Heart left ventricle (tissue), 13 donors: ENCODE measurements around the gene SH3BP5.

Experiments used
- CTCF ChIP-seq, 12 donors: fragments of 200-600 bp; sonication (generic) in 4 of 12; IDR thresholded peaks; one replicate each; pipeline versions ENCODE4 v1.5.0 to v1.8.0; 2018 to 2022; ENCODE audit warnings: antibody characterized with exemption in 12 of 12, mild to moderate bottlenecking in 5 of 12
- POLR2A ChIP-seq, 2 donors: fragments of 450-650 bp; IDR thresholded peaks; one replicate each; pipeline ENCODE4 v1.6.1; 2017; ENCODE audit warnings: antibody characterized with exemption in 2 of 2, mild to moderate bottlenecking in 2 of 2, moderate library complexity in 2 of 2
- donor health status: ischemic (EF 13 %, LVEDD 7.1; RV severe dilation, severe dysfunction).
- donor health status: DM: no; HTN: yes; CAD: no.
- donor health status: DM: no; HTN: no; CAD: no.
- donor health status: ischemic (EF 25% LVEDD 6.9; RV normal size, moderate dysfunction).
- donor health status: ischemic (EF 25% LVEDD 5.7; RV mildly dilated, moderate dysfunction).
- donor health status: ischemic (EF 35%, LVEDD 5.7; RV mildly dilated, moderate dysfunction).
- donor health status: nonischemic (EF 11% LVEDD 7.7; RV severe dilation, severe dysfunction).
- donor health status: DM: yes; HTN: yes; CAD: no.
- donor health status: PGD.
- donor health status: ischemic (EF 29% LVEDD 5.4; RV normal size, mild dysfunction).
- donor health status: nonischemic (EF 23%, LVEDD 6.1; RV moderate dilation, normal function).

GRCh38 chr3:15276028-15276724 lies 56.2 kb downstream of the SH3BP5 start:
- TF ChIP-seq CTCF (IDR thresholded peaks at IDR 0.05) = no peak
- TF ChIP-seq POLR2A (IDR thresholded peaks at IDR 0.05) = no peak
